GM18502 (cell line): Measurements from ENCODE around the gene SPRR1B.
"Not testable (repeated sequence)": the region's sequence is repeated elsewhere in the genome, so short reads cannot be mapped to it uniquely, and the experiment has no call there.

Source experiments
- ATAC-seq: cut with Tn5 transposase; IDR thresholded peaks from one replicate; pipeline ENCODE4 v1.9.1; 2021; ENCODE audit warnings: mild to moderate bottlenecking; ENCODE audit not compliant: unreplicated experiment, poor library complexity

SPRR1B gene

GRCh38 chr1:153030895-153031294 is at the start of gene SPRR1B:
Gene SPRR1B (plus strand): TSS chr1:153031203. CDS start chr1:153032346, 1,143 bp downstream.
- no peak for ATAC-seq

GRCh38 chr1:152982076-152982475 is 48.9 kb upstream of the SPRR1B start:
- ATAC-seq = no peak

- no peak for ATAC-seq
Measured at GRCh38 chr1:152983234-152983633, 47.8 kb upstream of the SPRR1B start.

GRCh38 chr1:152983743-152984142 is 47.3 kb upstream of the SPRR1B start, which contains the start of gene SPRR1A:
Gene SPRR1A (plus strand): TSS chr1:152984081. CDS start chr1:152985231, 1,150 bp downstream.
- no peak for ATAC-seq

GRCh38 chr1:152986578-152986977 is 44.4 kb upstream of the SPRR1B start:
- no peak for ATAC-seq

GRCh38 chr1:152993186-152993585 is 37.8 kb upstream of the SPRR1B start:
- ATAC-seq = no peak

GRCh38 chr1:152995842-152996241 is 35.2 kb upstream of the SPRR1B start:
- ATAC-seq = no peak

- ATAC-seq = no peak
Measured at GRCh38 chr1:152996633-152997400, 34.2 kb upstream of the SPRR1B start.

- no peak for ATAC-seq
Measured at GRCh38 chr1:152997901-152998300, 33.1 kb upstream of the SPRR1B start.

- ATAC-seq = no peak
Measured at GRCh38 chr1:152998476-152998875, 32.5 kb upstream of the SPRR1B start.

GRCh38 chr1:152999818-153000217 is 31.2 kb upstream of the SPRR1B start:
- no peak for ATAC-seq

- ATAC-seq = no peak
Measured at GRCh38 chr1:153000294-153000693, 30.7 kb upstream of the SPRR1B start.

- ATAC-seq = no peak
Measured at GRCh38 chr1:153001382-153001781, 29.6 kb upstream of the SPRR1B start, which contains the start of gene SPRR3. Gene SPRR3 (plus strand): TSS chr1:153001749. CDS start chr1:153003021, 1,272 bp downstream.

- not testable (repeated sequence) for ATAC-seq
Measured at GRCh38 chr1:153011235-153011758, 19.7 kb upstream of the SPRR1B start.

GRCh38 chr1:153021829-153022228 is 9.2 kb upstream of the SPRR1B start:
- not testable (repeated sequence) for ATAC-seq

- not testable (repeated sequence) for ATAC-seq
Measured at GRCh38 chr1:153022340-153022739, 8.7 kb upstream of the SPRR1B start.

GRCh38 chr1:153023109-153023508 is 7.9 kb upstream of the SPRR1B start:
- ATAC-seq = no peak

- no peak for ATAC-seq
Measured at GRCh38 chr1:153024413-153024812, 6.6 kb upstream of the SPRR1B start.

- no peak for ATAC-seq
Measured at GRCh38 chr1:153025797-153026196, 5.2 kb upstream of the SPRR1B start.

- ATAC-seq = no peak
Measured at GRCh38 chr1:153028766-153029165, 2.2 kb upstream of the SPRR1B start.

GRCh38 chr1:153032073-153032472 is 1.1 kb downstream of the SPRR1B start:
- no peak for ATAC-seq
